ENCODE results near the gene SLFNL1.

Gene SLFNL1

GRCh38 chr1:41021526-41022308, at the start of gene SLFNL1:
Gene SLFNL1 (minus strand): TSS chr1:41021725. CDS start chr1:41020660, 1,065 bp downstream.
- DNase-seq (ENCODE audit: low spot score) = peak; percentile 30

DNA sequence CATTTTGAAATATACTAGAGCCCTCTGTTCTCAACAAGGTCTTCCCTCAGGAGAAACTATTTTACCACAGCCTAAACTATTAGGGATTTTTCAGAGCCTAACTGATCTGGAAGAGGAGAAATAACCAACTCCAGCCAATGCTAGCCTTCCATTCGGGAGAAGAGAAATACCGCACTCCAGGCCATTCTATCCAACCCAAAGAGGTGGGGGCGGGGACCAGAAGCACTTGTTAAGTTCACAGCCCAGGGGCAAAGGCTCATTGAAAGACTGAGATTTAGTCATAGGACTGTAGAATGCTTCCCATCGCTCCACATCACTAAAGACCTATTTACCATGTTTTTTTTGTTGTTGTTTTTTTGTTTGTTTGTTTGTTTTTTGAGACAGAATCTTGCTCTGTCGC, 35.4 kb upstream of the SLFNL1 start:
- DNase-seq (ENCODE audit: low spot score) = no peak

GRCh38 chr1:41053316-41053715, 31.8 kb upstream of the SLFNL1 start:
- no peak for DNase-seq (ENCODE audit: low spot score)

DNA sequence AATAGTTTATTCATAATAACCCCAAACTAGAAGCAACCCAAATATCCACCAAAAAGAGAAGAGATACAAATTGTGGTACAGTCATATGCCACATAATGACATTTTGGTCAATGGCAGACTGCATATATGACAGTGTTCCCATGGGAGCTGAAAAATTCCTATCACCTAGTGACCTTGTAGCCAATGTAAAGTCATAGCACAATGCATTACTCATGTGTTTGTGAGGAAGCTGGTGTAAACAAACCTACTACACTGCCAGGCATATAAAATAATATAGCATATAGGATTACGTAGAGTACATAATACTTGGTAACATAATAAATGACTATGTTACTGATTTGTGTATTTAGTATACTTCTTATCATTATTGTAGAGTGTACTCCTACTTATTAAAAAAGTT, 29.5 kb upstream of the SLFNL1 start:
- no peak for DNase-seq (ENCODE audit: low spot score)

- DNase-seq (ENCODE audit: low spot score) = no peak
Observed at GRCh38 chr1:41048540-41048939, 27.0 kb upstream of the SLFNL1 start.

- DNase-seq (ENCODE audit: low spot score) = no peak
Observed at GRCh38 chr1:41046347-41046775, 24.8 kb upstream of the SLFNL1 start.

GRCh38 chr1:41045740-41046139, 24.2 kb upstream of the SLFNL1 start:
- no peak for DNase-seq (ENCODE audit: low spot score)

GRCh38 chr1:41044187-41044586, 22.7 kb upstream of the SLFNL1 start:
- DNase-seq (ENCODE audit: low spot score) = no peak

DNA sequence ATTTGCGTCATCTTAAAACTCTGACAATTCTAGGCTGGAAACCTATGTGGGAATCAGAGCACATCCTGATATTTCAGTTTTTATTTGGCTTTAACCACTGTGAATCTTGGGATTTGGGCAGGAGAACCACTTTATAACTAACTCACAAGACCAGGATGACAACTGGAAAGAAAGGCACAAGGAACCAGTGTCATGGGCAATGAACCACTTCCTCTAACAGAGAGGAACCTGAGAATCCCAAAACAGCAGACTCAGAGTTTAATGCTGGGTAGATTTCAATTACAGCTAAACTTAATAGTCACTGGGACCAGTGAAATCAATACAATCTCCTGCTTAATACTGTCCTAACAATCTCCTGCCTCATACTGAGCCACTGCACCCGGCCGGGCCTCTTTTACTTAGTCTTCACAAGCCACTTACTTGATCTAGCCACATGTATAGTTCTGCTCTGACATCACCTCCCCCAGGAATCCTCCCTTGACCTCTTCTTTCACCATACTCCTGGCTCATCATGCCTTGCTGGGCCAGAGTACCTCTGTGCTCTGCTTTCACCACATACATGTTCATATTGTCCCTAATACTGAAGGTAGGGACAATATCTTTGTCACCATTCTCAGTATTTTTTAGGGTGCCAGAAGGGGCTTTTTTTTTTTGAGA, 20.2 kb upstream of the SLFNL1 start:
- DNase-seq (ENCODE audit: low spot score) = no peak

GRCh38 chr1:41038110-41038509, 16.6 kb upstream of the SLFNL1 start:
- DNase-seq (ENCODE audit: low spot score) = no peak

- no peak for DNase-seq (ENCODE audit: low spot score)
Observed at GRCh38 chr1:41037116-41037903, 15.8 kb upstream of the SLFNL1 start.

- no peak for DNase-seq (ENCODE audit: low spot score)
Observed at GRCh38 chr1:41033272-41033671, 11.7 kb upstream of the SLFNL1 start.

DNA sequence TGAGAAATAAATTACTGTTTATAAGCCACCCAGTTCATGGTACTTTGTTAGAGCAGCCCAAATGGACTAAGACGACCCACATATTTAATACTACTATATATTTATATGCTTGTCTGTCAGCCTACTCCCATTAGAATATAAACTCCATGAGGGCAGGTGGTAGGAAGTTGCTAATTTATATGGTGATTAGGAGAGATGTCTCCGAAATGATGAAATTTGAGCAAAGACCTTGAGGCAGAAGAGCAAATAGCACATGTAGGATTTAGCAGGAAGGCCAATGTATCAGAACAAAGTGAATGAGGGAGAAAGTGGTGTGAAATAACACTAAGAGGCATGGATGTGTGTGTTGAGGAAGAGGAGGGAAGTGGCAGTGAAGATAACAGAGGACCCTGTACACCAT, 10.6 kb upstream of the SLFNL1 start:
- DNase-seq (ENCODE audit: low spot score) = no peak

GRCh38 chr1:41030872-41031616, 9.5 kb upstream of the SLFNL1 start:
- DNase-seq (ENCODE audit: low spot score) = no peak

GRCh38 chr1:41028034-41028642, 6.6 kb upstream of the SLFNL1 start:
- DNase-seq (ENCODE audit: low spot score) = no peak

DNA sequence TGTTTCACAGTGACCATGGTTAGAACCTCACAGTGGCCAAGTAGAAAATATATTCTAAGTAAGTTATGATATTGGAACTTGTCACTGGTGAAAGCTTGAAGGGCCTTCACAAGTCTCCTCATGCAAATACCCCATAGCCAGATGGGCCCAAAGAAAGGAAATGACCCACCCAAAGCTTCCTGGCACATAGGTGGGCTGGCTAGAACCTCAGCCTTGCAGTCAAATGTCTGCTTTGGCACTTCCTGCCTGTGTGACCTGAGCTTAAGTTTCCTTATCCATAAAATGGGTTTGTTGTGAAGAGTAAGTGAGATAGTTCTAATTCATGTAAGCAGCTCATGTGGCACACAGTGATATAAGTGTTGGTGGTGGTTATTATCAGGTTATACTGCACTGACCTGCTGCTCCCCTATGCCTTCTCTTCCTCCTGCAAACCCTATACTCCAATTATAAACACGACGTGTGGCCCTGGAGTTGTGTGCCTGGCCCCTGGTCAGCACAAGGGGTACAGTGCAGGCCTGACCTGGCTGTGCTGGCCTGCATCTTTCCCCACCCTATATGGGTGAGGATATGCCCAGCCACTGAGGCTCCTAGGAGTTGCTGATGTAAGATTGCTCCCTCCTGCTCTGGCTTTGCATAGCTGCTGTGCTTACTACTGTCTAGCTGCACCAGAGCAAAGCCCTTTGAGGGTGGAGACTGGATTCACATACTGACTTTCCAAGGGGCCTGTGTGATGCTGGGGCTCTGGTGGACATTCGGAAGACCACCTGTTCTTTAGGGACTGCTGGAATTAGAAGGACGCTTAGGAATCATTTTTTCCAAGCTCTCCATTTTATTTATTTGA, 4.7 kb upstream of the SLFNL1 start:
- no peak for DNase-seq (ENCODE audit: low spot score)

GRCh38 chr1:41024953-41025352, 3.4 kb upstream of the SLFNL1 start:
- no peak for DNase-seq (ENCODE audit: low spot score)

DNA sequence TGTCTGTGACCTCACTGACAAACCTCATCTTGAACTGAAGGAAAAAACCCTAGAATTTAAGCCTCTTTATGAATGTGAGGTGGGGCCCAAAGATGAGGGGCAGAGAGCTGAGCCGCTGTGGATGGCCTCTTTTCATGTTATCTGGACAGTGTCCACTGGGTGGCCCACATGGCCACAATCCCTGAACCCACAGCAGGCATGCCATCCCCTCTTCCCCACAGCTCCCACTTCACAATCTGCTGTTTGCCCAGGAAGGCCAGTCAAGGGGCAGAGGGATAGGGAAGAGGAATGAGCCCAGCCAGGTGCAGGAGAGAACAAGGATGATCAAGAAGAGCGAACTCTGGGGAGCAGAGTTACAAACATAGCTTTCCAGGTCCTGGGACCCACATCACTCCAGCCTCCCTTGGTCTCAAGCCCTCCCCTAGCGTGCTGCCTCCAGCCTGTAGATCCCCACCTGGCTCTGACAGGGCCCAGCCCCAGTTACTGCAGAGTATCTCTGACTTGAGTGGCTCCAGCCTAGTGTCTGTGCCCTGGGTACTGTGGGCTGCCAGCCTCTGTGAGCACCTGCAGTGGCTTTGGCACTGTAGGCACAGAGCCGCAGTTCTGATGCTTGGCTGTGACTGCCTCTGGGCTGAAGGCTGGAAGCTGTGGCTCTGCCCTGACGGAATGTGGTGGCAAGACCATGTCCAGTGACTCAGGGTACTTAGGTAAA, 1.9 kb upstream of the SLFNL1 start:
- peak; percentile 32 for DNase-seq (ENCODE audit: low spot score)

GRCh38 chr1:41022424-41022823, 899 bp upstream of the SLFNL1 start:
- no peak for DNase-seq (ENCODE audit: low spot score)

GRCh38 chr1:41020654-41021053, 871 bp downstream of the SLFNL1 start:
- no peak for DNase-seq (ENCODE audit: low spot score)
